Measurements from ENCODE around the gene SYNDIG1L.

DNA sequence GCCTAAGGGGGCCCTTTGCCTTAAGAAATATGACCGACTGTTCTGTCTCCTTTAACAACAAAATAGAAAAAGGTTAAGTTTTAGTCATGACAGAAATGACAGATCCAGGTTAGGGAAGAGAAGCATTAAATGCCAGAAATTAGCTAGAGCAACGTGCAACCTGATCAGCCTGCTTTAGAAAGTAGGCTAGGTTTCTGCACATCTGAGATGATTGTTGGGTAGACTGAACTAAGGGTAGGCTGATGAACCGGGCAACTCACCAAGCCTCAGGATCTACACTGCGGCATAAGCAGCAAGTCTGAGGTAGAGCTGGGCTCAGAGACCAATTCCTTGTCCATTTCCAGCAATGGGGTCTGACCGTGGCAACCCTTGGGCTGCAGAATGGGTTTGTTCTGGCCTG, 37.7 kb upstream of the SYNDIG1L start:
- TF ChIP-seq POLR2A (IDR thresholded peaks at IDR 0.05) (no peak), EP300 (IDR thresholded peaks at IDR 0.05) (no peak)
- TF ChIP-seq, protein P1, sequence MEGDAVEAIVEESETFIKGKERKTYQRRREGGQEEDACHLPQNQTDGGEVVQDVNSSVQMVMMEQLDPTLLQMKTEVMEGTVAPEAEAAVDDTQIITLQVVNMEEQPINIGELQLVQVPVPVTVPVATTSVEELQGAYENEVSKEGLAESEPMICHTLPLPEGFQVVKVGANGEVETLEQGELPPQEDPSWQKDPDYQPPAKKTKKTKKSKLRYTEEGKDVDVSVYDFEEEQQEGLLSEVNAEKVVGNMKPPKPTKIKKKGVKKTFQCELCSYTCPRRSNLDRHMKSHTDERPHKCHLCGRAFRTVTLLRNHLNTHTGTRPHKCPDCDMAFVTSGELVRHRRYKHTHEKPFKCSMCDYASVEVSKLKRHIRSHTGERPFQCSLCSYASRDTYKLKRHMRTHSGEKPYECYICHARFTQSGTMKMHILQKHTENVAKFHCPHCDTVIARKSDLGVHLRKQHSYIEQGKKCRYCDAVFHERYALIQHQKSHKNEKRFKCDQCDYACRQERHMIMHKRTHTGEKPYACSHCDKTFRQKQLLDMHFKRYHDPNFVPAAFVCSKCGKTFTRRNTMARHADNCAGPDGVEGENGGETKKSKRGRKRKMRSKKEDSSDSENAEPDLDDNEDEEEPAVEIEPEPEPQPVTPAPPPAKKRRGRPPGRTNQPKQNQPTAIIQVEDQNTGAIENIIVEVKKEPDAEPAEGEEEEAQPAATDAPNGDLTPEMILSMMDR (IDR thresholded peaks at IDR 0.05), result no peak

All from suprapubic skin (tissue), 3 donors.